ENCODE results near the gene CSNK1D.
A peak's percentile ranks its signal among the peaks of the same experiment; 100 is the strongest.

The CSNK1D gene

GRCh38 chr17:82273327-82274133 is at the start of gene CSNK1D:
Gene CSNK1D (minus strand): TSS chr17:82273700. CDS start chr17:82273381, 319 bp downstream.
- peak; percentile 96 for DNase-seq

- DNase-seq, result no peak
Observed at GRCh38 chr17:82322526-82323453, 49.3 kb upstream of the CSNK1D start.

- no peak for DNase-seq
Observed at GRCh38 chr17:82321947-82322466, 48.5 kb upstream of the CSNK1D start.

- DNase-seq, result no peak
Observed at GRCh38 chr17:82320956-82321927, 47.7 kb upstream of the CSNK1D start.

GRCh38 chr17:82320140-82320840 is 46.8 kb upstream of the CSNK1D start:
- no peak for DNase-seq

- DNase-seq, result no peak
Observed at GRCh38 chr17:82319619-82320062, 46.1 kb upstream of the CSNK1D start.

- DNase-seq, result no peak
Observed at GRCh38 chr17:82318772-82319606, 45.5 kb upstream of the CSNK1D start.

- no peak for DNase-seq
Observed at GRCh38 chr17:82318169-82318498, 44.6 kb upstream of the CSNK1D start.

GRCh38 chr17:82317394-82318168 is 44.1 kb upstream of the CSNK1D start, which contains the start of gene CD7:
Gene CD7 (minus strand): TSS chr17:82317608. CDS start chr17:82317495, 113 bp downstream.
- DNase-seq, result no peak

- no peak for DNase-seq
Observed at GRCh38 chr17:82316651-82317393, 43.3 kb upstream of the CSNK1D start.

- DNase-seq, result no peak
Observed at GRCh38 chr17:82315703-82316358, 42.3 kb upstream of the CSNK1D start.

- DNase-seq, result no peak
Observed at GRCh38 chr17:82314727-82315605, 41.5 kb upstream of the CSNK1D start.

- DNase-seq, result no peak
Observed at GRCh38 chr17:82314012-82314726, 40.7 kb upstream of the CSNK1D start.

- no peak for DNase-seq
Observed at GRCh38 chr17:82313195-82314011, 39.9 kb upstream of the CSNK1D start.

- no peak for DNase-seq
Observed at GRCh38 chr17:82311971-82312370, 38.5 kb upstream of the CSNK1D start.

GRCh38 chr17:82310877-82311276 is 37.4 kb upstream of the CSNK1D start:
- no peak for DNase-seq

Data from right forelimb (tissue), 1 donor.